Epithelial cell of prostate (primary cell): ENCODE results near the gene NUDC.

Experiments
- DNase-seq: peaks from one replicate; pipeline ENCODE4 v3.0.0-alpha.2; 2011; ENCODE audit warnings: low read depth, low spot score
- H3K27ac ChIP-seq: fragments of 450-650 bp; 2 replicates; pipeline ENCODE4 v1.5.1; 2017; ENCODE audit warnings: mild to moderate bottlenecking

Gene NUDC

GRCh38 chr1:26949266-26949925 is 27.9 kb downstream of the NUDC start:
- DNase-seq, result no peak
- H3K27ac ChIP-seq, result no peak overlapping the region

GRCh38 chr1:26949926-26950319 is 28.4 kb downstream of the NUDC start:
- H3K27ac ChIP-seq, result no peak overlapping the region
- DNase-seq, result no peak

GRCh38 chr1:26950602-26951001 is 29.1 kb downstream of the NUDC start:
- no peak overlapping the region for H3K27ac ChIP-seq
- no peak for DNase-seq

GRCh38 chr1:26951216-26951615 is 29.7 kb downstream of the NUDC start:
- no peak overlapping the region for H3K27ac ChIP-seq
- DNase-seq, result no peak

GRCh38 chr1:26951821-26952497 is 30.4 kb downstream of the NUDC start:
- no peak overlapping the region for H3K27ac ChIP-seq
- no peak for DNase-seq

GRCh38 chr1:26953374-26953773 is 31.8 kb downstream of the NUDC start:
- H3K27ac ChIP-seq, result no peak overlapping the region
- DNase-seq, result no peak

- no peak for DNase-seq
- no peak overlapping the region for H3K27ac ChIP-seq
Observed at GRCh38 chr1:26956321-26956720, 34.8 kb downstream of the NUDC start.

- DNase-seq, result no peak
- H3K27ac ChIP-seq, result no peak overlapping the region
Observed at GRCh38 chr1:26957306-26957705, 35.8 kb downstream of the NUDC start.

- peak overlapping the region; percentile 82 for H3K27ac ChIP-seq
Observed at GRCh38 chr1:26959270-26959669, 37.7 kb downstream of the NUDC start.

GRCh38 chr1:26959722-26960624 is 38.4 kb downstream of the NUDC start, which contains the start of gene KDF1:
TSS of gene KDF1 (minus strand) at chr1:26960468. CDS start at chr1:26952380, 8,088 bp downstream.
- DNase-seq, result peak; percentile 45
- H3K27ac ChIP-seq, result peak within 1 kb of the TSS; percentile 82

More at GRCh38 chr1:26959270-26959669, 37.7 kb downstream of the NUDC start:
- no peak for DNase-seq

- H3K27ac ChIP-seq, result peak overlapping the region; percentile 82
Observed at GRCh38 chr1:26960625-26960966, 39.1 kb downstream of the NUDC start.

GRCh38 chr1:26961826-26962225 is 40.3 kb downstream of the NUDC start:
- H3K27ac ChIP-seq, result peak overlapping the region; percentile 82

More at GRCh38 chr1:26960625-26960966, 39.1 kb downstream of the NUDC start:
- DNase-seq, result no peak

GRCh38 chr1:26965213-26965612 is 43.7 kb downstream of the NUDC start:
- no peak for DNase-seq
- H3K27ac ChIP-seq, result no peak overlapping the region

More at GRCh38 chr1:26961826-26962225, 40.3 kb downstream of the NUDC start:
- DNase-seq, result peak; percentile 60

GRCh38 chr1:26965628-26966027 is 44.1 kb downstream of the NUDC start:
- no peak for DNase-seq
- no peak overlapping the region for H3K27ac ChIP-seq

GRCh38 chr1:26970810-26971209 is 49.3 kb downstream of the NUDC start:
- no peak for DNase-seq
- H3K27ac ChIP-seq, result no peak overlapping the region

GRCh38 chr1:26971590-26971989 is 50.0 kb downstream of the NUDC start:
- H3K27ac ChIP-seq, result no peak overlapping the region
- no peak for DNase-seq

- no peak overlapping the region for H3K27ac ChIP-seq
- no peak for DNase-seq
Observed at GRCh38 chr1:26972390-26972789, 50.8 kb downstream of the NUDC start.

- no peak for DNase-seq
- no peak overlapping the region for H3K27ac ChIP-seq
Observed at GRCh38 chr1:26972821-26973220, 51.3 kb downstream of the NUDC start.

GRCh38 chr1:26976621-26977510 is 55.3 kb downstream of the NUDC start:
- no peak for DNase-seq
- H3K27ac ChIP-seq, result no peak overlapping the region

- no peak overlapping the region for H3K27ac ChIP-seq
- DNase-seq, result no peak
Observed at GRCh38 chr1:26978901-26979300, 57.4 kb downstream of the NUDC start.
